GM19438 (cell line): ENCODE measurements around the gene RUNX2.
"Not testable (repeated sequence)": the region's sequence is repeated elsewhere in the genome, so short reads cannot be mapped to it uniquely, and the experiment has no call there.

Experiments
- ATAC-seq: cut with Tn5 transposase; IDR thresholded peaks from one replicate; pipeline ENCODE4 v1.9.1; 2021; ENCODE audit warnings: low read depth; ENCODE audit not compliant: unreplicated experiment

Gene RUNX2

GRCh38 chr6:45327956-45328522, at the start of gene RUNX2:
RUNX2 (plus strand) TSS chr6:45328330; CDS start chr6:45328727, 397 bp downstream.
- no peak for ATAC-seq

- ATAC-seq = no peak
Observed at GRCh38 chr6:45278367-45278766, 49.8 kb upstream of the RUNX2 start.

GRCh38 chr6:45286707-45287106, 41.4 kb upstream of the RUNX2 start:
- ATAC-seq = not testable (repeated sequence)

DNA sequence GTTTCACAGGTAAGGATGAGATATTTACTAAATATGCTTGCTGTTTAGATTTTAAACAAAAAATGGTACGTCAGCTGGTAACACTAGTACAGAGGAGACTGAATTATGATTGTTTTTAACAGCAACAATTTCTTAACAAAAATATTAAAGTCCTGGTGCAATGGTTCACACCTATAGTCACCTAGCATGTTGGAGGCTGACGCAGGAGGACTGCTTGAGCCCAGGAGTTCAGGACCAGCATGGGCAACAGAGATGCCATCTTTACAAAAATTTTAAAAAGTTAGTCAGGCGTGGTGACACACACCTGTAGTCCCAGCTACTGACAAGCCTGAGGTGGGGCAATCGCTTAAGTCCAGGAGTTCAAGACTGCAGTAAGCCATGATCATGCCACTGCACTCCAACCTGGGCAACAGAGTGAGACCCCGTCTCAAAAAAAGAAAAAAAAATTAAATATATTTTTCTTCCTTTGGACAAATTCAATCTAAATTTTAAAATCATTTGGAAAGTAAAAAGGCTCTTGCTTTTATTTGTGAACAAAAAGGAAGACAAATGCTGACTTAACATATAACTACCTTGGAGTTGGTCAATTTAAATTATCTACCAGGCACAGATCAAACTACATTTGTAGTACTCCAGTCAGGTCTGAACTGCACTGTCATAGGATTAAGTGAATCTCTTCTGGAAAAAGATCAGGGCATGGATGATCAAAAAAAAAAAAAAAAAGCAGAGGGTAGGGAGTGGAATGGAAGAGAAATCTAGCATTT, 38.2 kb upstream of the RUNX2 start:
- no peak for ATAC-seq

GRCh38 chr6:45293306-45293705, 34.8 kb upstream of the RUNX2 start:
- no peak for ATAC-seq

DNA sequence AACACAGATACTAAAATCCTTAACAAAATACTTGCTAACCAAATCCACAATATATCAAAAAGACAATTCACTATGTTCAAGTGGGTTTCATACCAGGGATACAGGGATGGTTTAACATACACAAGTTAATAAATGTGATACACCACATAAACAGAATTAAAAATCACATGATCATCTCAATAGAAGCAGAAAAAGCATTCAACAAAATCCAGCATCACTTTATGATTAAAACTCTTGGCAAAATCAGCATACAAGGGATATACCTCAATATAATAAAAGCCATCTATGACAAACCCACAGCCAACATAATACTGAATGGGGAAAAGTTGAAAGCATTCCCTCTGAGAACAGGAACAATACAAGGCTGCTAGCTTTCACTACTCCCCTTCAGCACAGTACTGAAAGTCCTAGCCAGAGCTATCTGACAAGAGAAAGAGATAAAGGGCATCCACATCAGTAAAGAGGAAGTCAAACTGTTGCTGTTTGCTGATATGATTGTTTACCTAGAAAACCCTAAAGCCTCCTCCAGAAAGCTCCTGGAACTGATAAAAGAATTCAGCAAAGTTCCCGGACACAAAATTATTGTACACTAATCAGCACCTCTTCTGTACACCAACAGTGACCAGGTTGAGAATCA, 33.9 kb upstream of the RUNX2 start:
- ATAC-seq = not testable (repeated sequence)

DNA sequence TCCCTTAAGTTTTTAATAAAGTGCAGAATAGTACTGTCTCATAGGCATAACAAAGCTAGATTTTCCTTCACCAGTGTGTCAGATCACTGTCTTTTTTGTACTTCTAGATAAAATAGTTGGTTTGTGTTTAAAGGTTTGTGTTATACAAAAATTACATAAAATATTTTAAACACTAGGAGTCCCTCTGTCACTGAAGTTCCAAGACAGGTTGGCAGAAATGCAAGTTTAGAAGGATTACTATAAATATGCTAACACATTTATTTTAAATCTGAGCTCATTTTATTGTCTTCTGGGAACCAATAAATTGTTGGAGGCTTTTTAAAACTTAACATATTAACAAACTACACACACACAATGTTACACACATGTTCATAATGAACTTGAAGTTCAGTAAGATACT, 30.8 kb upstream of the RUNX2 start:
- ATAC-seq = no peak

DNA sequence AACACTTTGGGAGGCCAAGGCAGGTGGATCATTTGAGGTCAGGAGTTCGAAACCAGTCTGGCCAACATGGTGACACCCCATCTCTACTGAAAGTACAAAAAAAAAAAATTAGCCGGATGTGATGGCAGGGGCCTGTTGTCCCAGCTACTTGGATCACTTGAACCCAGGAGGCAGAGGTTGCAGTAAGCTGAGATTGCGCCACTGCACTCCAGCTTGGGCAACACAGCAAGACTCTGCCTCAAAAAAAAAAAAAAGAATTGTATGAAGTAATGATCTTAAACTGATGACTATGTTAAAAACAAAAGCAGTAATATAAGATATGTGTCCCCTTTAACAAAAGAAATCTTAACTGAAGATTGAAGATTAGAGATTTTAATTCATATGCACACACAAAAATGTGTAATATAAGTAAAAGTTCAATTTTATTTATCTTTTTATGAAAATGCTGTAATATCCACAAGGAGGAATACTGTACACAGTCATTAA, 29.0 kb upstream of the RUNX2 start:
- no peak for ATAC-seq

DNA sequence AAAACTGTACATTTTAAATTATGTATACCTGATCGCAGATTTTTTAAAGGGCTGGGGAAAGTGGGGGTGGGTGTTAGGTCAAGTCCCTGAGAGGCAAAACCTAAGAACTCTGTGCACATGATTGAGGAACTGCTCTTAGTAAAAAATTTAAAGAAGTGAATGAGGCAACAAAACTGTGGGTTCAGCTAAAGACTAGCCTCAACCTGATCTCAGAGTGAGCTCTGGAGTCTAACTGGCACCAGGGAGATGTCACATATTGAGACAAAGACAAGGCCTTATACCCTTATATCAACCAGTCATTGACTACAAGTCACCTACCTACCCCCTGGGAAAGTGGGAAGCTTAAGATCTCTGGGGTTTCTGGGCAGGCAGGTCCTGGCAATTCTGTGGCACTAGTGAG, 27.4 kb upstream of the RUNX2 start:
- no peak for ATAC-seq

DNA sequence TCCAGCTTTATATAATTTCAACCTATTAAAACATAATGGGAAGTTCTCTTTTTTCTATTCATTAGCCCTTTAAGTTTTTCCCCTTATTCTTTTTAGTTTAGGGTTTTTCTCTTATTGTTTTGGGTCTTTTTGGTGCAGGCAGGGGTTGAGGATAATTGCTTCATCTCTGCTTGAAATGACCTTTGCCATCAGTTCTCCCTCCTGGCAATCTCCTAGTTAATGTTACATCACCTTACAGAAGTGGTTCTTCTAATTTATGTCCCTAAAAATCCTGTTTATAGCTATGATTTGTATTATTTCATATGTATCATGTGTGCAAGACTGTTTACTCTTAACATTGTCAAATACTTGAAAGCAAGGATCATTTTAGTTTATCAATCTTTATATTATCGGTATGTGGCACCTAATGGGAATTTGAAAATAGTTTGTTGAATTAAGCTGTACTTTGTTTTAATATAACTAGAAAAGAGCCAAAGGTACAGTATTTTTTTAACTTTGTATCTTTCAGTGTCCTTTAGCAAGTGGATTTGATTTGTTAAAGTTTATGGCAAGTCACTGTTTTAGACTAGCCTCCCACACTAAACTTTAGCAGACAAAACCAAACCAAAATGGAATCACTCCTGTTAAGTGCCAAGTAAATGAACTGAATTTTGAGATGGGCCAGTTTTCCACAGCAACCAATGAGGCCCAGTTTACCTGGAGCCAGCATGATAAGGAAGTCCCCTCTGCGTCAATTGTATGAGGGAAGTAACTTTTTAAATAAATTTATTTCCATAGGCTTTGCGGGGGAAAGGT, 26.6 kb upstream of the RUNX2 start:
- ATAC-seq = no peak

- ATAC-seq = no peak
Observed at GRCh38 chr6:45302832-45303231, 25.3 kb upstream of the RUNX2 start.

DNA sequence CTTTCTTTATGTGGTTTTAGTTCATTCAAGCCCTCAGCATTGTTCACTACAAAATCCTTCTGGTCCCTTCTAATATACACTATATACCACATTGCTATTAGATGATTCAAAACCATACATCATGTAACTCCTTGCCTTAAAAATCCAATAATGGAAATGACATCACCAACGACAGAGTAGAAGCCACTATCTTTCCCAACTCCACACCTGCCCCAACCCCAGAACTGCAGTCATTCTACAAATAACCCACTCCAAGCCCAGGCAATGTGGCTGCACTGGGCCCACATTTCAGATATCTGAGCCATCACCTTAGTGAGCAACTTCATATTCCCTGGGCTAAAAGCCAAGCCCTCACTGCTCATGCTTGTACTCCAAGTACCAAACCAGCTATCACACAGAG, 22.6 kb upstream of the RUNX2 start:
- no peak for ATAC-seq

DNA sequence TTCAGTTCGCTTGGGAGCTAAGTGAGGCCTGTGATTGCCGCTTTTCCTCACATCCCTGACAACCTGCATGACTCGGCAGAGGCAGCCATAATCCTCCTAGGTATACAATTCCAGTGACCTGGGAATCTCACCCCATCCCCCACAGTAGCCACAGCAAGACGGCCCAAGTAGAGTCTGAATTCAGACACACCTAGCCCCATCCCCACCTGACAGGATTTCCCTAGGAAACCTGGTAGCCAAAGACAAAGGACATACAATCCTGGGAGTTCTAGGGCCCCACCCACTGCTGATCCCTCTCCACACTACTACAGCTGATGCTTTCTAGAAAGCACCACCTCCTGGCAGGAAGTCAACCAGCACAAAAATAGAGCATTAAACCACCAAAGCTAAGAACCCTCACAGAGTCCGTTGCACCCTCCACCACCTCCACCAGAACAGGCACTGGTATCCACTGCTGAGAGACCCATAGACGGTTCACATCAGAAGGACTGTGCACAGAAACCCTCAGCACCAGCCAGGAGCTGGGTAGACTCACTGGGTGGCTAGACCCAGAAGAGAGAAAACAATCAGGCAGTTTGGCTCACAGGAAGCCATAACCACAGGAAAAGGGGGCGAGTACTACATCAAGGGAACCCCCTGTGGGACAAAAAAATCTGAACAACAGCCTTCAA, 17.9 kb upstream of the RUNX2 start:
- ATAC-seq = no peak

GRCh38 chr6:45314146-45314545, 14.0 kb upstream of the RUNX2 start:
- no peak for ATAC-seq

GRCh38 chr6:45320349-45320748, 7.8 kb upstream of the RUNX2 start:
- ATAC-seq = no peak

GRCh38 chr6:45323656-45324224, 4.4 kb upstream of the RUNX2 start:
- no peak for ATAC-seq

DNA sequence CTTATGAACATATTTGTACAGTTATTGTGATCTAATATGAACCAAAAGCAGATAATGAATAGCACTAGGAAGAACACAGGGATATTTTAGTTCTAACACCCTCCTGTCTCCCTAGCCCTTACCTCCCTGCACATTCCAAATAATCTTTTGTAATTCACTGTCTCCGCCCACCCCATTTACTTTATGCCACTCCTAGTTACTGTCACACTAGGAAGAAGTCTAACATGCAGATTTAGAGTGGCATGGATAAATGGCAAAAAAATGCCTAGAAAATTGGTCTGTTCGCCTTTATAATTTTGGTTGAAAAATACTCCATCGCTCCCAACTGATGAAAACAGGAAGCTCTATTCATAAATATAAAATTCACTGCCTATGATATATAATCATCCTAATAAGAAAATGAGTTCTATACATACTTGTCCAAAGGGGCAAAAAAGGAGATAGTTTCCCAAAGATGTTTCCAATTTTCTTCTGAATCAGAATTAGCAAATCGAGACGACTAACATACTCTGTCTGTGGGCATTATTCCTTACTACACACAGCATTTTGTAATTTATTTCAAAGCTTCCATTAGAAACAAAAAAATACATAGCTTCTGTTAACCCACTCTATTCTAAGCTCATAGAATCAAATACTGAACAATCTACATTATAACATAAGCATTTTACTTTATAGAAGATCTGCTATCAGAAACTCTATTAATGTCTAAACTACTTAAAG, 1.3 kb upstream of the RUNX2 start:
- no peak for ATAC-seq

DNA sequence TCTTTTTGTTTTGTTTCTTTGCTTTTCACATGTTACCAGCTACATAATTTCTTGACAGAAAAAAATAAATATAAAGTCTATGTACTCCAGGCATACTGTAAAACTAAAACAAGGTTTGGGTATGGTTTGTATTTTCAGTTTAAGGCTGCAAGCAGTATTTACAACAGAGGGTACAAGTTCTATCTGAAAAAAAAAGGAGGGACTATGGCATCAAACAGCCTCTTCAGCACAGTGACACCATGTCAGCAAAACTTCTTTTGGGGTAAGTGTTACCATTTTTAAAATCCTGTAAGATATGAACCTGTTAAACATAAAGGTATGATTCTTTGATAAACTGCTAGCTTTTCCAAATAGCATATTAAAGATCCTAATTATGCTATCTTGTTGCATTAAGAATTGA, 393 bp downstream of the RUNX2 start:
- ATAC-seq = no peak

GRCh38 chr6:45344900-45345299, 16.8 kb downstream of the RUNX2 start:
- ATAC-seq = no peak
